ENCODE results near the gene LST1. TPM values are rescaled to one million over a fixed set of nuclear protein-coding genes. Genes with fewer than 3 reads are reported as not detected.

The LST1 gene
- total RNA-seq, 1 experiment from 2014 or later, result 1.6 TPM

DNA sequence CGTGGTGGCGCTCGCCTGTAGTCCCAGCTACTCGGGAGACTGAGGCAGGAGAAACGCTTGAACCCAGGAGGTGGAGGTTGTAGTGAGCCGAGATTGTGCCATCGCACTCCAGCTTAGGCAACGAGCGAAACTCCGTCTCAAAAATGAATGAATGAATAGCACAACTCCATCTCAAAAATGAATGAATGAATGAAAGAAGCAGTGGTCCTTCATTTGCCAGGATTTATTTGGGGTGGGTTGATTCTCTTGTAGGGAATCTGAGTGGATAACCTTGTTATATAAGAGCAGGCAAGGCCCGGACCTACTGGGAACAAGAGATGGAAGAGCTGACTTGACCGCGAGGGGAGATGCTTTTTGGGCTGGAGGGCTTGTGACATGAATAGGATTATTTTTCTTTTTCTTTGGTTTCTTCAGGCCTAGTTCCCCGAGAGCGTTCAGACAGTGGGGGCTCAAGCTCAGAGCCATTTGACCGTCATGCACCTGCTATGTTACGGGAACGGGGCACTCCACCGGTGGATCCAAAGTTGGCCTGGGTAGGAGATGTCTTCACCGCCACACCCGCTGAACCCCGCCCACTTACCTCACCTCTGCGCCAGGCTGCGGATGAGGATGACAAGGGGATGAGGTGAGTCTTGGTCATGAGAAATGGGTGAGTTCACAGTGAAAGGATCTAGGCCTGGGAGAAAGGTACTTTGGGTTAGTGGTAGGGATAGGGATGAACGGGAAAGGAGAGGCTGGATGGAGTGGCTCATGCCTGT lies 44.3 kb downstream of the LST1 start:
- no TSS peak for BruUV-seq (replicated peaks)

DNA sequence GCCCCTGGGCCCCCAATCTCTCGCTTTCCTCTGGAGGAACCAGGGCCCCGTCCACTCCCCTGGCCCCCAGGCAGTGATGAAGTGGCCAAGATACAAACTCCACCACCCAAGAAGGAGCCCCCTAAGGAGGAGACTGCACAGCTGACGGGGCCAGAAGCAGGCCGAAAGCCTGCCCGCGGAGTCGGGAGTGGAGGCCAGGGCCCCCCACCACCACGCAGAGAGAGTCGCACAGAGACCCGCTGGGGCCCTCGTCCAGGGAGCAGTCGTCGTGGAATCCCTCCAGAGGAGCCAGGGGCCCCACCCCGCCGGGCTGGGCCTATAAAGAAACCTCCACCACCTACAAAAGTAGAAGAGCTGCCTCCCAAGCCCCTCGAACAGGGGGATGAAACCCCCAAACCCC lies 45.1 kb downstream of the LST1 start:
- H3K79me2 ChIP-seq (ENCODE audit: low read depth), result no peaks in the 10 kb centered on the region
- DNase-seq, result no peak
- H4K20me1 ChIP-seq (ENCODE audit: insufficient read depth), result 0 out of 2 replicates have a peak, but pooled peaks cover 3% of the 10 kb centered on the region
- no peak overlapping the region for H3K4me2 ChIP-seq
- H3K4me1 ChIP-seq (replicated peaks; ENCODE audit: insufficient read depth), result no peaks in the 10 kb centered on the region
- H3F3A ChIP-seq (ENCODE audit: insufficient read depth, low read depth), result peaks cover 50% of the 10 kb centered on the region
- intact Hi-C loops (cut with micrococcal nuclease; ENCODE audit: unreplicated experiment), result no loop called here
- no peaks in the 10 kb centered on the region for H3K27me3 ChIP-seq (ENCODE audit: insufficient read depth, low read depth)
- no peak overlapping the region for H2AFZ ChIP-seq
- BruUV-seq (replicated peaks), result no TSS peak
- CTCF ChIA-PET, result no interaction called here
- POLR2A ChIA-PET (ENCODE audit: unreplicated experiment), result no interaction called here
- no peak overlapping the region for H3K27ac ChIP-seq
- H3K9me2 ChIP-seq (ENCODE audit: insufficient read depth), result no peaks in the 10 kb centered on the region
- TF ChIP-seq, protein P1, sequence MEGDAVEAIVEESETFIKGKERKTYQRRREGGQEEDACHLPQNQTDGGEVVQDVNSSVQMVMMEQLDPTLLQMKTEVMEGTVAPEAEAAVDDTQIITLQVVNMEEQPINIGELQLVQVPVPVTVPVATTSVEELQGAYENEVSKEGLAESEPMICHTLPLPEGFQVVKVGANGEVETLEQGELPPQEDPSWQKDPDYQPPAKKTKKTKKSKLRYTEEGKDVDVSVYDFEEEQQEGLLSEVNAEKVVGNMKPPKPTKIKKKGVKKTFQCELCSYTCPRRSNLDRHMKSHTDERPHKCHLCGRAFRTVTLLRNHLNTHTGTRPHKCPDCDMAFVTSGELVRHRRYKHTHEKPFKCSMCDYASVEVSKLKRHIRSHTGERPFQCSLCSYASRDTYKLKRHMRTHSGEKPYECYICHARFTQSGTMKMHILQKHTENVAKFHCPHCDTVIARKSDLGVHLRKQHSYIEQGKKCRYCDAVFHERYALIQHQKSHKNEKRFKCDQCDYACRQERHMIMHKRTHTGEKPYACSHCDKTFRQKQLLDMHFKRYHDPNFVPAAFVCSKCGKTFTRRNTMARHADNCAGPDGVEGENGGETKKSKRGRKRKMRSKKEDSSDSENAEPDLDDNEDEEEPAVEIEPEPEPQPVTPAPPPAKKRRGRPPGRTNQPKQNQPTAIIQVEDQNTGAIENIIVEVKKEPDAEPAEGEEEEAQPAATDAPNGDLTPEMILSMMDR (conservative IDR thresholded peaks at IDR 0.05), result no peak
- no peak for TF ChIP-seq EZH2 (IDR thresholded peaks at IDR 0.05; ENCODE audit: low read depth)
- H3K36me3 ChIP-seq (ENCODE audit: low read depth), result peaks cover 34% of the 10 kb centered on the region
- H3K9me3 ChIP-seq (ENCODE audit: insufficient read depth, low read depth), result no peaks in the 10 kb centered on the region
- H3K4me3 ChIP-seq, result no peak overlapping the region

More for the DNA sequence above, 44.3 kb downstream of the LST1 start:
- H3K9me3 ChIP-seq (ENCODE audit: insufficient read depth, low read depth), result no peaks in the 10 kb centered on the region
- no peak for TF ChIP-seq EZH2 (IDR thresholded peaks at IDR 0.05; ENCODE audit: low read depth)
- TF ChIP-seq, protein P1 (conservative IDR thresholded peaks at IDR 0.05), result no peak
- ChIA-PET POLR2A (ENCODE audit: unreplicated experiment) (interaction anchor here (0.7 kb wide), 1 partner anchor 291 kb away, joined by 6 read pairs; no protein-coding TSS in a partner anchor), CTCF (no interaction called here)
- DNase-seq, result no peak
- H3K79me2 ChIP-seq (ENCODE audit: low read depth), result 0 out of 2 replicates have a peak, but pooled peaks cover 5% of the 10 kb centered on the region
- H3F3A ChIP-seq (ENCODE audit: insufficient read depth, low read depth), result peaks cover 45% of the 10 kb centered on the region
- no peaks in the 10 kb centered on the region for H3K9me2 ChIP-seq (ENCODE audit: insufficient read depth)
- H3K27me3 ChIP-seq (ENCODE audit: insufficient read depth, low read depth), result no peaks in the 10 kb centered on the region
- no peak overlapping the region for H3K4me3 ChIP-seq
- peaks cover 42% of the 10 kb centered on the region for H3K36me3 ChIP-seq (ENCODE audit: low read depth)
- intact Hi-C loops (cut with micrococcal nuclease; ENCODE audit: unreplicated experiment), result no loop called here
- H4K20me1 ChIP-seq (ENCODE audit: insufficient read depth), result peaks cover 3% of the 10 kb centered on the region; the same call in 1 of the 2 replicates
- no peak overlapping the region for H3K27ac ChIP-seq
- no peak overlapping the region for H3K4me2 ChIP-seq
- no peaks in the 10 kb centered on the region for H3K4me1 ChIP-seq (replicated peaks; ENCODE audit: insufficient read depth)
- no peak overlapping the region for H2AFZ ChIP-seq

DNA sequence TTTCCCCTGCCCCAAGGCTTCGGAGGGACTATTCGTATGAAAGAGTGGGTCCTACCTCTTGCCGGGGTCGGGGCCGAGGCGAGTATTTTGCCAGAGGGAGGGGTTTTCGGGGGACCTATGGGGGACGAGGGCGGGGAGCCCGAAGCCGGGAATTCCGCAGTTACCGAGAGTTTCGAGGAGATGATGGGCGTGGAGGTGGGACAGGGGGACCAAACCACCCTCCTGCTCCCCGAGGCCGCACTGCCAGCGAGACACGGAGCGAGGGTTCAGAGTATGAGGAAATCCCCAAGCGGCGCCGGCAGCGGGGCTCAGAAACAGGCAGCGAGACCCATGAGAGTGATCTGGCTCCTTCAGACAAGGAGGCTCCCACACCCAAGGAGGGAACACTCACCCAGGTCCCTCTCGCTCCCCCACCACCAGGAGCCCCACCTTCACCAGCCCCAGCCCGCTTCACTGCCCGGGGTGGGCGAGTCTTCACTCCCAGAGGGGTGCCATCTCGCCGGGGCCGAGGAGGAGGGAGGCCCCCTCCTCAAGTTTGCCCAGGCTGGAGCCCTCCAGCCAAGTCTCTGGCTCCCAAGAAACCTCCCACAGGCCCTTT lies 45.7 kb downstream of the LST1 start:
- H3F3A ChIP-seq (ENCODE audit: insufficient read depth, low read depth), result peaks cover 48% of the 10 kb centered on the region
- intact Hi-C loops (cut with micrococcal nuclease; ENCODE audit: unreplicated experiment), result no loop called here
- H3K27me3 ChIP-seq (ENCODE audit: insufficient read depth, low read depth), result no peaks in the 10 kb centered on the region
- H3K9me2 ChIP-seq (ENCODE audit: insufficient read depth), result no peaks in the 10 kb centered on the region
- H3K4me3 ChIP-seq, result no peak overlapping the region
- H3K36me3 ChIP-seq (ENCODE audit: low read depth), result peaks cover 28% of the 10 kb centered on the region
- no TSS peak for BruUV-seq (replicated peaks)
- H3K27ac ChIP-seq, result no peak overlapping the region
- H2AFZ ChIP-seq, result no peak overlapping the region
- POLR2A ChIA-PET (ENCODE audit: unreplicated experiment), result no interaction called here
- no peaks in the 10 kb centered on the region for H3K79me2 ChIP-seq (ENCODE audit: low read depth)
- H3K4me1 ChIP-seq (replicated peaks; ENCODE audit: insufficient read depth), result no peaks in the 10 kb centered on the region
- TF ChIP-seq EZH2 (IDR thresholded peaks at IDR 0.05; ENCODE audit: low read depth), result no peak
- TF ChIP-seq, protein P1 (conservative IDR thresholded peaks at IDR 0.05), result no peak
- no peak overlapping the region for H3K4me2 ChIP-seq
- CTCF ChIA-PET, result no interaction called here
- H3K9me3 ChIP-seq (ENCODE audit: insufficient read depth, low read depth), result no peaks in the 10 kb centered on the region
- 0 out of 2 replicates have a peak, but pooled peaks cover 3% of the 10 kb centered on the region for H4K20me1 ChIP-seq (ENCODE audit: insufficient read depth)
- DNase-seq, result no peak

Data from PC-9 (cell line).